GM10248 (cell line): ENCODE measurements around the gene PRIMPOL.

Experiments used
- CTCF ChIA-PET: fragments of 300-600 bp; sonication (Branson Sonifier 250); formaldehyde crosslinking; extraction: SDS; loops from one replicate; lab custom pipeline; 2021; ENCODE audit warnings: antibody characterized with exemption; lab: Yijun Ruan, JAX
- POLR2A ChIA-PET: fragments of 350-650 bp; sonication (Branson Sonifier 250); formaldehyde crosslinking; extraction: SDS; loops from one replicate; lab custom pipeline; 2020; ENCODE audit warnings: antibody characterized with exemption; lab: Yijun Ruan, JAX
- DNase-seq: peaks from one replicate; pipeline ENCODE4 v3.0.0; 2012; ENCODE audit errors: extremely low spot score
- CTCF ChIP-seq: IDR thresholded peaks from 2 replicates; pipeline ENCODE4 v1.5.1; 2012; ENCODE audit warnings: mild to moderate bottlenecking, low read depth; ENCODE audit errors: extremely low read depth, missing control alignments, control extremely low read depth

PRIMPOL gene

GRCh38 chr4:184702114-184702513 is 52.6 kb downstream of the PRIMPOL start:
- DNase-seq = no peak
- POLR2A ChIA-PET = interaction anchor here (0.6 kb wide), 1 partner anchor 404 kb away, joined by 3 read pairs; no protein-coding TSS in a partner anchor
- TF ChIP-seq CTCF = no peak
- CTCF ChIA-PET = interaction anchor here (1.2 to 2.0 kb wide), 3 partner anchors 18 to 23 kb away, joined by 3 to 5 read pairs (median 4); no protein-coding TSS in a partner anchor

- ChIA-PET POLR2A (no interaction called here), CTCF (interaction anchor here (1.1 to 2.7 kb wide), 2 partner anchors 14 to 18 kb away, joined by 3 to 11 read pairs; no protein-coding TSS in a partner anchor)
- no peak for TF ChIP-seq CTCF
- DNase-seq = no peak
These were observed 56.2 kb downstream of the PRIMPOL start for GRCh38 chr4:184705692-184706091.

GRCh38 chr4:184706453-184706852 is 56.9 kb downstream of the PRIMPOL start:
- no peak for TF ChIP-seq CTCF
- POLR2A ChIA-PET = interaction anchor here (0.6 kb wide), 1 partner anchor 57 kb away, joined by 4 read pairs; the partner anchor contains the start of genes CASP3 and PRIMPOL
- DNase-seq = no peak
- CTCF ChIA-PET = interaction anchor here (1.1 to 2.7 kb wide), 3 partner anchors 12 to 57 kb away, joined by 3 to 11 read pairs (median 3); partner anchors contain the start of genes CASP3 and PRIMPOL

- ChIA-PET CTCF (interaction anchor here (1.1 to 2.0 kb wide), 2 partner anchors 12 to 18 kb away, joined by 4 to 5 read pairs; no protein-coding TSS in a partner anchor), POLR2A (interaction anchor here (0.7 kb wide), 1 partner anchor 833 kb away, joined by 4 read pairs; no protein-coding TSS in a partner anchor)
- DNase-seq = no peak
- TF ChIP-seq CTCF = no peak
These were observed 62.8 kb downstream of the PRIMPOL start for GRCh38 chr4:184712322-184712721.

GRCh38 chr4:184713887-184714286 is 64.3 kb downstream of the PRIMPOL start:
- no peak for TF ChIP-seq CTCF
- DNase-seq = no peak
- ChIA-PET CTCF (interaction anchor here (0.9 to 2.0 kb wide), 6 partner anchors 9 to 67 kb away, joined by 3 to 8 read pairs (median 4); partner anchors contain the start of gene CENPU), POLR2A (no interaction called here)

GRCh38 chr4:184715526-184715925 is 66.0 kb downstream of the PRIMPOL start:
- ChIA-PET CTCF (interaction anchor here (1.0 to 1.1 kb wide), 2 partner anchors 30 to 50 kb away, joined by 3 read pairs; no protein-coding TSS in a partner anchor), POLR2A (no interaction called here)
- no peak for TF ChIP-seq CTCF
- no peak for DNase-seq
